HEK293T (cell line): ENCODE measurements around the gene HEMK1.

ENCODE experiments used
- CTCF ChIA-PET: fragments of 350-600 bp; formaldehyde crosslinking; extraction: SDS; loops from one replicate; lab custom pipeline; 2021; ENCODE audit warnings: antibody characterized with exemption, inconsistent platforms; lab: Yijun Ruan, JAX
- POLR2A ChIA-PET: fragments of 350-600 bp; formaldehyde crosslinking; extraction: SDS; loops from one replicate; lab custom pipeline; 2020; ENCODE audit warnings: antibody characterized with exemption, inconsistent platforms; lab: Yijun Ruan, JAX
- DNase-seq: peaks from one replicate; pipeline ENCODE4 v3.0.0; 2012; ENCODE audit warnings: mixed read lengths; ENCODE audit errors: extremely low spot score
- ARNT ChIP-seq: fragments of 450-650 bp; IDR thresholded peaks from 2 replicates; pipeline ENCODE4 v1.6.1; 2017; ENCODE audit warnings: mild to moderate bottlenecking
- BHLHE40 ChIP-seq: fragments of 450-650 bp; IDR thresholded peaks from 2 replicates; pipeline ENCODE4 v1.6.1; 2016; ENCODE audit warnings: mild to moderate bottlenecking, moderate library complexity, borderline replicate concordance
- CTBP1 ChIP-seq: fragments of 450-650 bp; IDR thresholded peaks from 2 replicates; pipeline ENCODE4 v1.6.1; 2016; ENCODE audit warnings: borderline replicate concordance
- ELF4 ChIP-seq: fragments of 450-650 bp; IDR thresholded peaks from 2 replicates; pipeline ENCODE4 v1.6.1; 2017; ENCODE audit warnings: antibody characterized with exemption
- FOXA1 ChIP-seq: fragments of 450-650 bp; IDR thresholded peaks from 2 replicates; pipeline ENCODE4 v1.6.1; 2016; ENCODE audit warnings: mild to moderate bottlenecking
- FOXK2 ChIP-seq: fragments of 450-650 bp; IDR thresholded peaks from 2 replicates; pipeline ENCODE4 v1.6.1; 2016; ENCODE audit warnings: mild to moderate bottlenecking
- FOXM1 ChIP-seq: fragments of 450-650 bp; IDR thresholded peaks from 2 replicates; pipeline ENCODE4 v1.6.1; 2017; ENCODE audit warnings: mild to moderate bottlenecking, borderline replicate concordance
- HDGF ChIP-seq: fragments of 450-650 bp; IDR thresholded peaks from 2 replicates; pipeline ENCODE4 v1.6.1; 2017; ENCODE audit warnings: antibody characterized with exemption, borderline replicate concordance
- L3MBTL2 ChIP-seq: fragments of 450-650 bp; conservative IDR thresholded peaks from 2 replicates; pipeline ENCODE4 v1.6.1; 2016; ENCODE audit warnings: mild to moderate bottlenecking
- LEF1 ChIP-seq: fragments of 450-650 bp; IDR thresholded peaks from 2 replicates; pipeline ENCODE4 v1.6.1; 2017; ENCODE audit warnings: mild to moderate bottlenecking, borderline replicate concordance
- NFRKB ChIP-seq: fragments of 450-650 bp; IDR thresholded peaks from 2 replicates; pipeline ENCODE4 v1.6.1; 2016; ENCODE audit warnings: mild to moderate bottlenecking, moderate library complexity
- SP1 ChIP-seq: fragments of 450-650 bp; IDR thresholded peaks from 2 replicates; pipeline ENCODE4 v1.6.1; 2017
- SUZ12 ChIP-seq: fragments of 450-650 bp; IDR thresholded peaks from 2 replicates; pipeline ENCODE4 v1.6.1; 2016; ENCODE audit warnings: mild to moderate bottlenecking
- TARDBP ChIP-seq: fragments of 450-650 bp; IDR thresholded peaks from 2 replicates; pipeline ENCODE4 v1.6.1; 2016
- ZNF384 ChIP-seq: fragments of 450-650 bp; IDR thresholded peaks from 2 replicates; pipeline ENCODE4 v1.6.1; 2016
- TF ChIP-seq, protein P1 (sequence below): fragments of 450-650 bp; IDR thresholded peaks from 2 replicates; pipeline ENCODE4 v1.6.1; 2016

HEMK1 gene

DNA sequence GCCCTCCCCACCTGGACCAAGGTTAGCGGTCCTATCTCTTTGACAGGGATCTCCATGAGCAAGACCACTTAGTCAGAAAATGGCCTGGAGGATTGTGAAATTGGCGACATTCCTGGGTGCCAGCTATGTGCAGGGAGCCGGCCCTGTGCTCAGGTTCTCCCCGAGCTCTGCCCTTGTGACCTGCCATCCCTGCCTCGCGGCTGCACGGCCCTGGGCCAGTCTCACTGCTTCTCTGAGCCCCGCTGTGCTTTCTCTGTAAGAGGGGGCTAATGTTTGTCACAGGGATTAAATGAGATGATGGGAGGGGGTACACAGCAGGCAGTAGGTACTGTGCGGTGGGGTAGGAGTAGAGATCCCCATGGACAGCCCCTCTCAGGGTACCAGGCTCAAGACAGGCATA, 16.7 kb upstream of the HEMK1 start:
- TF ChIP-seq LEF1 (no peak), FOXA1 (no peak)
- no peak for DNase-seq
- CTCF ChIA-PET, result interaction anchor here (3.0 kb wide), 1 partner anchor 10 kb away, joined by 10 read pairs; no protein-coding TSS in a partner anchor
- POLR2A ChIA-PET, result no interaction called here

DNA sequence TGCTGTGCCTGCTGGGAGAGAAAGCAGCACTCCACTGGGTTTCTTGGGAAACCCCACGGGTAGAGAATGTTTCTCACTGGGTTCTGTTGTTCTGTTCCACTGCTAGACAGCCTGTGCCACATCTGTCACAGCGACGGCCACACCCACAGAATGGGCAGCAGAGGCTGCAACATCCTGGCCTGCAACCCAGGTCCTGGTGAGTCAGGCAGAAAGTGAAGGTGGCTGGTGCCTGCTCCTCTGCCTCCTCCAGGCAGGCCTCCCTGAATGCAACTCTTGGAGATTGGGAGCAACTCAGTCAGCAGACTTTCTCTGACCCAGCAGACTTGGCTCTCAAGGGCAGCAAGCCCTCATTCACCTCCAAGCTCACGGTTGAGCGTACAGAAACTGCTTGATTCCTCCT, 14.8 kb upstream of the HEMK1 start:
- ChIA-PET CTCF (no interaction called here), POLR2A (no interaction called here)
- TF ChIP-seq ELF4 (no peak), SUZ12 (no peak), TARDBP (no peak), FOXM1 (no peak), CTBP1 (no peak), SP1 (no peak), HDGF (no peak), L3MBTL2 (no peak)
- TF ChIP-seq, protein P1, sequence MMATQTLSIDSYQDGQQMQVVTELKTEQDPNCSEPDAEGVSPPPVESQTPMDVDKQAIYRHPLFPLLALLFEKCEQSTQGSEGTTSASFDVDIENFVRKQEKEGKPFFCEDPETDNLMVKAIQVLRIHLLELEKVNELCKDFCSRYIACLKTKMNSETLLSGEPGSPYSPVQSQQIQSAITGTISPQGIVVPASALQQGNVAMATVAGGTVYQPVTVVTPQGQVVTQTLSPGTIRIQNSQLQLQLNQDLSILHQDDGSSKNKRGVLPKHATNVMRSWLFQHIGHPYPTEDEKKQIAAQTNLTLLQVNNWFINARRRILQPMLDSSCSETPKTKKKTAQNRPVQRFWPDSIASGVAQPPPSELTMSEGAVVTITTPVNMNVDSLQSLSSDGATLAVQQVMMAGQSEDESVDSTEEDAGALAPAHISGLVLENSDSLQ, result no peak
- no peak for DNase-seq

DNA sequence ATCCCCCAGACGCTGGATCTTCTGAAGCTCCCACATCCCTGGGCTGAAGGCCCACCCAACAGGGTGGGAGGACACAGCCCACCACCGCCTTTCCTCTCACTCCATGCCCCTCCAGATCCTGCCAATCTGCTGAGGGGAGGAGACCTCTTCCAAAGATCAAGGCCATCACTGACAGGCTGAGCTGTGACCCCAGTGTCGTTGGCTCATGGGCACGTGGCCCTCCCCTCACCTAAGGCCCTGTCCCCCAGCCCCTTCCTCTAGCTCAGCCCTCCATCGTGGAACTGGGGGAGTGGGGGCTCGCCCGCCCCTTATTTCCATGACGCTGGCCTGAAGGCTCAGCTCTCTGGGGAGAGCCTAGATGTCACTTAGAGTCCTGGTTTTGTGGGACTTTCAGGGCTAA, 12.2 kb upstream of the HEMK1 start:
- no peak for TF ChIP-seq SP1
- no peak for TF ChIP-seq FOXM1
- no peak for TF ChIP-seq ELF4
- TF ChIP-seq BHLHE40, result no peak
- DNase-seq, result no peak
- POLR2A ChIA-PET, result interaction anchor here (2.6 kb wide), 1 partner anchor 12 kb away, joined by 15 read pairs; the partner anchor contains the start of gene HEMK1
- CTCF ChIA-PET, result no interaction called here

DNA sequence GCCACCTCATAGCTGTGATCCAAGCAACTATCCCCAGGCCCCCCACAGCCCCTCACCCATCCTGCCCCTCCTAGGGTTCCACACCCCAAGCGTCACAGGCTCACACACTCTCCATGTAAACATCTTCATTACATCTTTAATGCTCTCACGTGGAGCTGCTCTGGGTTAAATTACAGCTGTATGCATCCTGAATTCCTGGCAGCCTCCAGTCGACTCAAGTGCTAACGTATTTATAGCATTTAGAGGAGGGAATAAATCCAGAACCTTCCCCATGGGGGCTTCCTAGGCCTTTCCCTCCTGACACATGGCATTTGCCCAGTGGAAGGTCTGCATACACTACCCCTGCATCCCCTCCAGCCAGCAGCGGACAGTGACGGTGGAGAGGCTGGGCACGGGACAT, 11.4 kb upstream of the HEMK1 start:
- ChIA-PET CTCF (no interaction called here), POLR2A (interaction anchor here (2.6 kb wide), 1 partner anchor 11 kb away, joined by 15 read pairs; the partner anchor contains the start of gene HEMK1)
- DNase-seq, result no peak
- no peak for TF ChIP-seq BHLHE40
- TF ChIP-seq L3MBTL2, result no peak
- no peak for TF ChIP-seq CTBP1
- no peak for TF ChIP-seq LEF1
- no peak for TF ChIP-seq FOXM1
- TF ChIP-seq SP1, result no peak
- TF ChIP-seq SUZ12, result no peak
- no peak for TF ChIP-seq ZNF384
- no peak for TF ChIP-seq TARDBP

DNA sequence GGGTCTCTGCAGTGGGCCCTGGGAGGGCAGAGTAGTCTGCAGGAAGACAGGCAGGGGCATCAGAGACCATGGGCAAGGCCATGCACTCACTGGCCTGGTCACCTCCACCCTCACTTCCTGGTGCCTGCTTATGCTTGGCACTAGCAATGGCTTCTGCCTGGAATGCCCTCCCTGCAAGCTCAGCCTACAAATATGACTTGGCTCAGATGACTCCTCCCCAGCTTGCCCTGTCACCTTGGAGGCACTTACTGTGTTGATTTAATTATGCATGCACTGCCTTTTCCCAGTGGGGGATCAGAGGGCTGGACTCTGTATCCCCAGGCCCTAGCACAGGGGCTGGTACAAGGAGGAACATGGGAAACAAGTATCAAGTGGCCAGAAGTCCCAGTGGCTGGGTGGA, 9.6 kb upstream of the HEMK1 start:
- CTCF ChIA-PET, result no interaction called here
- POLR2A ChIA-PET, result interaction anchor here (3.1 kb wide), 1 partner anchor 9 kb away, joined by 15 read pairs; the partner anchor contains the start of gene HEMK1
- TF ChIP-seq FOXK2 (no peak), FOXA1 (no peak), CTBP1 (no peak), LEF1 (no peak), TARDBP (no peak), L3MBTL2 (no peak), ARNT (no peak), BHLHE40 (no peak), SP1 (no peak), NFRKB (no peak)
- TF ChIP-seq, protein P1, result no peak

DNA sequence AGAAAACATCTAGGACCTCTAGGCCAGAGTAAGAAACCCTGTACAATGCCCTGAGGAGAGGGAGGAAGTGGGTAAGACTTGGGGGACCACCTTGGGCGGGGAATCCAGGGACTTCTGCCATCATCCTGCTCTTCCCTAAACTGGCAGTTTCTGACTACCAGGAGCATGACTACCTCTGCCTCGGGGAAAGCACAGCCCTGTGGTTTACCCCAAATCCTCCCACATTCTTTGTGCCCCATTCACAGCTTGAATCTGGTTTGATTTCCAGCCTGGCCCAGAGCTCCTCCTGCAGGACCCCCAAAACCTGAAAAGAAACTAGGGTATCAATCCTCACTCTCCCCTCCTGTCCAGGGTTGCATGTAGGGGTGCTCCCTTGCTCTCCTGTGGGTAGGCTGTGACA, 6.5 kb upstream of the HEMK1 start:
- ChIA-PET POLR2A (no interaction called here), CTCF (no interaction called here)
- no peak for DNase-seq
- TF ChIP-seq ARNT (no peak), BHLHE40 (no peak), FOXA1 (no peak), LEF1 (no peak)

More for the DNA sequence above, 9.6 kb upstream of the HEMK1 start:
- DNase-seq, result no peak

DNA sequence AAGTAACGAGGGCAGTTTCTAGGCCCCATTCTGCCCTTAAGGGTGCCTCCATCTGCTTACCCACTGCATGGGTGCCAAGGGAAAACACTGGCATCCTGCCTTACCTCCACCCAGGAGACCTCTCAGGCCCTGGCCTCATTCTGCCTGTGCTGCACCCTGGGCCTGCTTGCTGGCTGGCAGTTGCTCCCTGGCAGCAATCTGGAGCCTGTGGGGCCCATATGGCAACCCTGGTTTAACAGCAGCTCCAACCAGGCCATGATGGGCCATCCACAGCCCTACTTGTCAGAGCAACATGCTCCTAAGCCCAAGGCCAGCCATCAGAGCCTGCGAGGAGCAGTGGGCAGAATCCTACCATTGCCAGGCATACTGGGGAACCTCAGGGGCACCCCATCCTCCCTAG, 5.5 kb upstream of the HEMK1 start:
- ChIA-PET POLR2A (no interaction called here), CTCF (no interaction called here)
- no peak for TF ChIP-seq HDGF
- TF ChIP-seq, protein P1, result no peak
- no peak for TF ChIP-seq ZNF384
- TF ChIP-seq BHLHE40, result no peak
- DNase-seq, result no peak
